Left ventricle myocardium inferior (tissue), 1 donor: ENCODE results near the gene FAM174A. TPM values are rescaled to one million over a fixed set of nuclear protein-coding genes. Genes with fewer than 3 reads are reported as not detected.

ENCODE experiments used
- DNase-seq: peaks from one replicate; pipeline ENCODE4 v3.0.0-alpha.2; 2020
- H3K27ac ChIP-seq: fragments of 200-600 bp; replicated peaks from 2 replicates; pipeline ENCODE4 v1.8.0; 2021
- H3K27me3 ChIP-seq: fragments of 200-600 bp; 2 replicates; pipeline ENCODE4 v1.8.0; 2021; ENCODE audit warnings: low read depth
- H3K36me3 ChIP-seq: fragments of 200-600 bp; 2 replicates; pipeline ENCODE4 v1.8.0; 2021
- H3K4me1 ChIP-seq: fragments of 200-600 bp; 2 replicates; pipeline ENCODE4 v1.8.0; 2021
- H3K4me3 ChIP-seq: fragments of 200-600 bp; 2 replicates; pipeline ENCODE4 v1.8.0; 2021; ENCODE audit warnings: mild to moderate bottlenecking, moderate library complexity
- H3K9me3 ChIP-seq: fragments of 200-600 bp; replicated peaks from 2 replicates; pipeline ENCODE4 v1.8.0; 2021
- intact Hi-C: fragments of 100-400 bp; cut with micrococcal nuclease; formaldehyde crosslinking; loops from one replicate; pipeline ENCODE4 v1.11.0; 2022
- total RNA-seq: library from RNA; stranded (reverse); fragmentation: NEBNext Ultra II Directional; extraction: Animal tissue kit (Norgen Biotek cat#: 25700); gene quantifications from one replicate; pipeline ENCODE4 v1.2.1, GENCODE V29; 2021
- TF ChIP-seq, protein P1 (sequence below): fragments of 200-600 bp; IDR thresholded peaks from 2 replicates; pipeline ENCODE4 v1.8.0; 2021; ENCODE audit warnings: antibody characterized with exemption, mild to moderate bottlenecking, borderline replicate concordance
- donor health status: DM: no; HTN: yes; CAD: no; lungs with severe emphysema.

FAM174A gene
- total RNA-seq, 1 donor from 2014 or later: 20.6 TPM

DNA sequence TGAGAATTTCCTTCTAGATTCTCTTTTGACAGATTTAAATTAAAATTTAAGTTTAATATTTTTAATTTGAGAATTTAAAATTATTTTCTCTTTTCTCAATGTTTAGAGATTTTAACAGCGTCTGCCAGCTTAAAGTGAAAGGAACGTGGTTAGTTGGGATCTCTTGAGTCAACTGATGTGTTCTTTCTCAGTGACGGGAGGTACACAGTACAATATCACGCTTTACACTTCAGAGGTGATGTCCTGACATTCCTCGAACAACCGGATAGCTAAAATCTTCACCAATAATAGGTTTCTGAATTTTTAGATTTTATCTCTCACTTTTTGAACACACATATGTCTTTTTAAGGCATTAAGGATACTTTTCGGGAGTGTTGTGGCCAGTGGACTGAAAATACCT lies 81.1 kb downstream of the FAM174A start:
- Histone ChIP-seq H3K4me3 (no peak overlapping the region), H3K9me3 (no peaks in the 10 kb centered on the region), H3K4me1 (no peaks in the 10 kb centered on the region), H3K27ac (no peak overlapping the region), H3K36me3 (no peaks in the 10 kb centered on the region), H3K27me3 (no peaks in the 10 kb centered on the region)
- TF ChIP-seq, protein P1, sequence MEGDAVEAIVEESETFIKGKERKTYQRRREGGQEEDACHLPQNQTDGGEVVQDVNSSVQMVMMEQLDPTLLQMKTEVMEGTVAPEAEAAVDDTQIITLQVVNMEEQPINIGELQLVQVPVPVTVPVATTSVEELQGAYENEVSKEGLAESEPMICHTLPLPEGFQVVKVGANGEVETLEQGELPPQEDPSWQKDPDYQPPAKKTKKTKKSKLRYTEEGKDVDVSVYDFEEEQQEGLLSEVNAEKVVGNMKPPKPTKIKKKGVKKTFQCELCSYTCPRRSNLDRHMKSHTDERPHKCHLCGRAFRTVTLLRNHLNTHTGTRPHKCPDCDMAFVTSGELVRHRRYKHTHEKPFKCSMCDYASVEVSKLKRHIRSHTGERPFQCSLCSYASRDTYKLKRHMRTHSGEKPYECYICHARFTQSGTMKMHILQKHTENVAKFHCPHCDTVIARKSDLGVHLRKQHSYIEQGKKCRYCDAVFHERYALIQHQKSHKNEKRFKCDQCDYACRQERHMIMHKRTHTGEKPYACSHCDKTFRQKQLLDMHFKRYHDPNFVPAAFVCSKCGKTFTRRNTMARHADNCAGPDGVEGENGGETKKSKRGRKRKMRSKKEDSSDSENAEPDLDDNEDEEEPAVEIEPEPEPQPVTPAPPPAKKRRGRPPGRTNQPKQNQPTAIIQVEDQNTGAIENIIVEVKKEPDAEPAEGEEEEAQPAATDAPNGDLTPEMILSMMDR: no peak
- intact Hi-C loops: no loop called here
- DNase-seq: no peak

DNA sequence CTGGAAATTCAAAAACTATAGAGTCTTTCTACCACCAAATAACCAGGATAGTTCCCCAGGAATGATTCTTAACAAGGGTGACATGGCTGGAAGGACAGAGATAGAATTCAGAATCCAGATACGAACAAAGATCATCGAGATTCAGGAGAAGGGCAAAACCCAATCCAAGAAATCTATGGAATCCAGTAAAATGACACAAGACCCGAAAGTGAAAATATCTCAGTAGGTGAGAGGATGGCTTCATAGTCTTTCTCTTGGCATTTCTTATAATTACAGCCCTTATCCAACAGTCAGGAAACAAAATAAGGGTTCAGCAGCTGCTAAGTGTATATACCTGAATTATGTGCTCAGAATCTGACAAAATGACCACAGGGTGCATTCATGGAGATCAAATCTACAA lies 81.8 kb downstream of the FAM174A start:
- intact Hi-C loops: no loop called here
- TF ChIP-seq, protein P1: no peak

DNA sequence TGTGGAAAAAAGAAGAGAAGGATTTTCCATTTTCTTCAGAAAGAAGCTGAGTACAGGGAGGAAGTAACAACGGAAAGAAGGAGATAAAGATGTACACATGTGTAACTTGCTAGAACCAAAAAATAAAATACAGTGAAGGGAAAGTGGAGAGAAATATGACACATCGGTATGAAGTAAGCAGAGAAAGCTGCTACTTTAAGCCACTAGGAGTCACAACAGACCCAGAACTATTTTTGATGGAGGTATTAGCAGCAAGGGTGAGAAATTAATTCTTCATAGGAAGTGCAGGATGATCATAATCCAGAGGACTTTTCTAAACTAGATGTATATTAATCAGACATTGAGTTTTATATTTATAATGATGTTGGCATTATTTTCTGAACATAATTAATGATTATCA lies 88.5 kb downstream of the FAM174A start:
- DNase-seq: no peak
- intact Hi-C loops: no loop called here

More for the DNA sequence above, 81.8 kb downstream of the FAM174A start:
- H3K27me3 ChIP-seq: no peaks in the 10 kb centered on the region
- no peaks in the 10 kb centered on the region for H3K9me3 ChIP-seq
- H3K4me1 ChIP-seq: no peaks in the 10 kb centered on the region
- H3K27ac ChIP-seq: no peak overlapping the region
- no peak for DNase-seq
- no peak overlapping the region for H3K4me3 ChIP-seq
- H3K36me3 ChIP-seq: no peaks in the 10 kb centered on the region

DNA sequence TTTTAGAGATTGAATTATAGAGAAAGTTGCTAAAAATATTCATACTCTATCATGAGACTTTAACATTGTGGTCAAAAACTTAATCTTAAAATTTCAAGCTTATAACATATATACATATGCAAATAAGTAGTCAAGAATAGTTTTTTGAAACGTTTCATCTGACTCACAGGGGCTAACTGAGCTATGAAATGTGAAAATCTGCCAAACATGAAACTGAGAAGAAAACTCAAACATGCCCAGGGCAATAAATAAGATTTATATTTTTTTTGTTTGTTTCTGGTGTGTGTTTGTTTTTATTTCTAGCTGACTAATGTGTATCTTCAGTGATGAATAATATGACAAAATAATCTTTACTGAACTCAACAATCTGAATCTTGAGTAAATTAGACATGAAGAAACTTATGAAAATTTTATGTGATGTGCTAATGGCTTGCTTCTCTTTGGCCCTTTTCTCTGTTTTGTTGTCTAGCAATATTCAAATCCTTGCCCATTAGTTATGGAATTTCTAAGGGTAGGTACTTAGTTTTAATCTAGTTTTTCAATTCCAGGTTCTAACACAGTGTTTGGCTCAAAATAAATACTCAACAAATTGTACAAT lies 99.9 kb downstream of the FAM174A start:
- DNase-seq: no peak
- TF ChIP-seq, protein P1: no peak
- Histone ChIP-seq H3K4me3 (no peak overlapping the region), H3K9me3 (no peaks in the 10 kb centered on the region), H3K27me3 (no peaks in the 10 kb centered on the region), H3K27ac (no peak overlapping the region), H3K36me3 (no peaks in the 10 kb centered on the region), H3K4me1 (no peaks in the 10 kb centered on the region)
- intact Hi-C loops: no loop called here

More for the DNA sequence above, 88.5 kb downstream of the FAM174A start:
- Histone ChIP-seq H3K27ac (no peak overlapping the region), H3K27me3 (no peaks in the 10 kb centered on the region), H3K36me3 (no peaks in the 10 kb centered on the region), H3K4me1 (no peaks in the 10 kb centered on the region), H3K9me3 (no peaks in the 10 kb centered on the region), H3K4me3 (no peak overlapping the region)
- TF ChIP-seq, protein P1: peak; percentile 56
